Measurements from ENCODE around the gene CREBBP.

Gene CREBBP

GRCh38 chr16:3702082-3702481 is 178.4 kb downstream of the CREBBP start:
- TF ChIP-seq ZFX (IDR thresholded peaks at IDR 0.05; ENCODE audit: borderline replicate concordance) (no peak), CTCF (IDR thresholded peaks at IDR 0.05) (no peak)
- no peak overlapping the region for H3K27ac ChIP-seq

- TF ChIP-seq CTCF (IDR thresholded peaks at IDR 0.05): no peak
- no peak for TF ChIP-seq ZFX (IDR thresholded peaks at IDR 0.05; ENCODE audit: borderline replicate concordance)
- no peak overlapping the region for H3K27ac ChIP-seq
Measured at GRCh38 chr16:3701531-3701930, 179.0 kb downstream of the CREBBP start.

GRCh38 chr16:3698941-3699340 is 181.6 kb downstream of the CREBBP start:
- no peak overlapping the region for H3K27ac ChIP-seq
- TF ChIP-seq CTCF (IDR thresholded peaks at IDR 0.05): no peak
- no peak for TF ChIP-seq ZFX (IDR thresholded peaks at IDR 0.05; ENCODE audit: borderline replicate concordance)

- TF ChIP-seq ZFX (IDR thresholded peaks at IDR 0.05; ENCODE audit: borderline replicate concordance) (no peak), CTCF (IDR thresholded peaks at IDR 0.05) (no peak)
- H3K27ac ChIP-seq: peak overlapping the region; percentile 90
Measured at GRCh38 chr16:3696425-3697218, 183.9 kb downstream of the CREBBP start.

GRCh38 chr16:3695610-3696369 is 184.7 kb downstream of the CREBBP start:
- peak overlapping the region; percentile 90 for H3K27ac ChIP-seq
- no peak for TF ChIP-seq CTCF (IDR thresholded peaks at IDR 0.05)
- no peak for TF ChIP-seq ZFX (IDR thresholded peaks at IDR 0.05; ENCODE audit: borderline replicate concordance)

- TF ChIP-seq CTCF (IDR thresholded peaks at IDR 0.05): no peak
- no peak for TF ChIP-seq ZFX (IDR thresholded peaks at IDR 0.05; ENCODE audit: borderline replicate concordance)
- H3K27ac ChIP-seq: no peak overlapping the region
Measured at GRCh38 chr16:3694051-3694450, 186.5 kb downstream of the CREBBP start.

GRCh38 chr16:3691761-3692160 is 188.8 kb downstream of the CREBBP start:
- no peak for TF ChIP-seq CTCF (IDR thresholded peaks at IDR 0.05)
- no peak for TF ChIP-seq ZFX (IDR thresholded peaks at IDR 0.05; ENCODE audit: borderline replicate concordance)
- no peak overlapping the region for H3K27ac ChIP-seq
